GM21360 (cell line): ENCODE results near the gene ZMAT3.
"Not testable (repeated sequence)": the region's sequence is repeated elsewhere in the genome, so short reads cannot be mapped to it uniquely, and the experiment has no call there.

Experiments
- ATAC-seq: cut with Tn5 transposase; IDR thresholded peaks from one replicate; pipeline ENCODE4 v1.9.1; 2021; ENCODE audit warnings: mild to moderate bottlenecking, moderate library complexity; ENCODE audit not compliant: unreplicated experiment

ZMAT3 gene

GRCh38 chr3:179069762-179070390 lies 1.7 kb downstream of the ZMAT3 start:
- no peak for ATAC-seq

GRCh38 chr3:179068779-179069530 lies 2.7 kb downstream of the ZMAT3 start:
- ATAC-seq: no peak

GRCh38 chr3:179067839-179068238 lies 3.8 kb downstream of the ZMAT3 start:
- ATAC-seq: no peak

GRCh38 chr3:179067291-179067690 lies 4.3 kb downstream of the ZMAT3 start:
- no peak for ATAC-seq

- no peak for ATAC-seq
Observed at GRCh38 chr3:179063945-179064560, 7.6 kb downstream of the ZMAT3 start.

GRCh38 chr3:179056326-179056725 lies 15.3 kb downstream of the ZMAT3 start:
- no peak for ATAC-seq

- not testable (repeated sequence) for ATAC-seq
Observed at GRCh38 chr3:179054565-179054964, 17.0 kb downstream of the ZMAT3 start.

DNA sequence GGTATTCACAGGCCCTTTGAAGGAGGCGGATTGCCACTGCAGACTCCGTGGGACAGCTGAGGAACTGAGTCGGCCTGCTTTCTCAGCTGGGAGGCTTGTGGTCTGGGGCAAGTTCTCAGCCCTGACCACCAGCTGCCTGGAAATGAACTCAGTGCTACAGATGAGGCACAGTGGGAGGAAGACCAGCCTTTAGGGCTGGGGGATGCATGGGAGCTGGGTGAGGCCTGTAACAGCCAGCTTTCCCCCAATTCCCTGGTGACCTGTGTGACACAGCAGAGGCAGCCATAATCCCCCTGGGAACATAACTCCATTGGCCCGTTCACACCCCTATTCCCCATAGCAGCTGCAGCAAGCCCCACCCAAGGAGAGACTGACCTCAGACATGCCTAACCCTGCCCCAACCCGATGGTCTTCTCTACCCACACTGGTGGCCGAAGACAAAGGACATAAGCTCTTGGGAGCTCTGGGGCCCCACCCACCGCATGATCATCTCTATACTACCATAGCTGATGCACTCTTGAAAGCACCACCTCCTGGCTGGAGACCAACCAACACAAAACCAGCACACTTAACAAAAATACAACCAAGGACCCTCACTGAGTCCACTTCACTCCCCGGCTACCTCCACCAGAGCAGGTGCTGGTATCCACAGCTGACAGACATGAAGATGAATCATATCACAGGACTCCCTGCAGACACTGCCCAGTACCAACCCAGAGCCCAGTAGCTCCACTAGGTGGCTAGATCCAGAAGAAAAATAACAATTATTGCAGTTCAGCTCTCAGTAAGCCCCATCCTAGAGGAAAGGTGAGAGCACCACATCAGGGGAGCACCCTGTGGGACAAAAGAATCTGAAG lies 24.9 kb downstream of the ZMAT3 start:
- ATAC-seq: peak; percentile 71

DNA sequence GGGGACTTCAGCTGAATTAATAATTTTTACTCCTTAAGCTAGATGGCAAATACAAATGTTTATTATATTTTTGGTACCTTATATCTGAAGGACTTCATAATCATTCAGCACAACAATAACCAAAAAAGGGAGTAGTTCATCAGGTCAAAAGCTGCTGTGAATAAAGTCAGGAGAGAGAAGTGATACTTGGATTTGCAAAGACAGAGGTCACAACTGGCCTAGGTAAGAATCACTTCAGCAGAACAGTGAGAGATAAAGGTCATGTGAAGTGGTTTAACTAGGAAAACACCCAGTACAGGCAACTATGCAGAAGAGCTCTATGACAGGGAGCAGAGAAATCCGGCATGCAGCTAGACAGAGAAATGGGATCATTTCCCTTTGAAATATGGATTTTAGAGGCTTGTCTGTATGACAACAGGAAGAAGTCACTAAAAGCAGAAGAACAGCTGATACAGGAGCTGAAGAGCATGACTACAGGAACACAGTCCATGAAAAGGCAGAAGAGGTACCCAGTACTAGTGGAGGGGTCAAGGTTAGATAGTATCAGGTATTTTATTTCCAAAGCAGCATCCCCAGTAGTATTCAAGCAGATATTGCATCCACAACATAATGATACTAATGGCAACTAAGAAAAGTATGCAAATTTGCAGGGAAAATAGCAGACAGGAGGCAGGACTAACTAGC lies 25.7 kb downstream of the ZMAT3 start:
- ATAC-seq: peak; percentile 69

DNA sequence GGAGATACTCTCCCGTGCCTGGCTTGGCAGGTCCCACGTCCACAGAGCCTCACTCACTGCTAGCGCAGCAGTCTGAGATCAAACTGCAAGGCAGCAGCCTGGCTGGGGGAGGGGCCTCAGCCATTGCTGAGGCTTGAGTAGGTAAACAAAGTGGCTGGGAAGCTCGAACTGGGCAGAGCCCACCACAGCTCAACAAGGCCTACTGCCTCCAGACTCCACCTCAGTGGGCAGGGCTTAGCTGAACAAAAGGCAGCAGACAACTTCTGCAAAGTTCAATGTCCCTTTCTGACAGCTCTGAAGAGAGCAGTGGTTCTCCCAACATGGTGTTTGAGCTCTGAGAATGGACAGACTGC lies 32.7 kb downstream of the ZMAT3 start:
- ATAC-seq: not testable (repeated sequence)

DNA sequence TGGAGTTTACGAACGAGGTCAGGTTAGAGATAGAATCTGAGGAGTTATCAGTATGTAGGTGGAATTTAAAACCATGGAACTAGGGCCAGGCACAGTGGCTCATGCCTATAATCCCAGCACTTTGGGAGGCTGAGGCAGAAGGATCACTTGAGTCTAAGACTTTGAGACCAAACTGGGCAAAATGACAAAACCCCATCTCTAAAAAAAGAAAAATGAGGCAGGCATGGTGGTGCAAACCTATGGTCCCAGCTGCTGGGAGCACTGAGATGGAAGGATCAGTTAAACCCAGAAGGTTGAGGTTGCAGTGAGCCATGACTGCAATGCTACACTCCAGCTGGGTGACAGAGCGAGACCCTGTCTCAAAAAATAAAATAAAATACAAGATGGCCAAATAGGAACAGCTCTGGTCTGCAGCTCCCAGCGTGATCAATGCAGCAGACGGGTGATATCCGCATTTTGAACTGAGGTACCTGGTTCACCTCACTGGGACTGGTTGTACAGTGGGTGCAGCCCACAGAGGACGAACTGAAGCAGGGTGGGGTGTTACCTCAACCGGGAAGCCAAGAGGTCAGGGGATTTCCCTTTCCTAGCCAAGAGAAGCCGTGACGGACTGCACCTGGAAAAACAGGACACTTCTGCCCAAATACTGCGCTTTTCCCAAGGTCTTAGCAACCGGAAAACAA lies 33.3 kb downstream of the ZMAT3 start:
- no peak for ATAC-seq

- ATAC-seq: no peak
Observed at GRCh38 chr3:179037351-179037750, 34.3 kb downstream of the ZMAT3 start.

DNA sequence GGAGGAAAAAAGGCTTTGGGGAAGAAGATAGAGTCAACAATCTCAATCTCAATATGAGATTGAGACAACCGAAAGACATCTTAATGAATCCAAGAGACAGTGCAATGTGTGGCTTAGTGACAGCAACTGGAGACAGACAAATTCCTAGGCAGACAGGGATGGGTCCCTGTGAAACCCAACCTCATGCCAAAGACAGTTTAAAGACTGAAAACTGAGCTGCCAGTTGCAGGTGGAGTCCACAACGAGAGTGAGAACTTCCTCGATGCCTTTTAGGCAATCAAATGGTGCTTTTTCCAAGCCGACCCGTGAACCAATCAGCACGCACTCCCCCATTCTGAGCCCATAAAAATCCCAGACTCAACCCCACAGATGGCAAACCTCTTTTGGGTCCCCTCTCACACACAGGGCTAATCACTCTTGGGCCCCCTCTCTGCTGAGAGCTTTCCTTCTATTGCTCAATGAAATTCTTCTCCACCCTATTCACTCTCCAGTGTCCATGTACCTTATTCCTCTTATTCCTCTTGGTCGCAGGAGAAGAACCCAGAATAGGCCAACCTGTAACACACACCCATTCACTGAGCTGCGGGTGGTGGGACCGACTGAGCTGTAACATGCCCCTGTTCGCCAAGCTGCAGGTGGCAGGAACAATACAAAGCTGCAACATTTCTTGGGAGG lies 34.8 kb downstream of the ZMAT3 start:
- ATAC-seq: no peak

DNA sequence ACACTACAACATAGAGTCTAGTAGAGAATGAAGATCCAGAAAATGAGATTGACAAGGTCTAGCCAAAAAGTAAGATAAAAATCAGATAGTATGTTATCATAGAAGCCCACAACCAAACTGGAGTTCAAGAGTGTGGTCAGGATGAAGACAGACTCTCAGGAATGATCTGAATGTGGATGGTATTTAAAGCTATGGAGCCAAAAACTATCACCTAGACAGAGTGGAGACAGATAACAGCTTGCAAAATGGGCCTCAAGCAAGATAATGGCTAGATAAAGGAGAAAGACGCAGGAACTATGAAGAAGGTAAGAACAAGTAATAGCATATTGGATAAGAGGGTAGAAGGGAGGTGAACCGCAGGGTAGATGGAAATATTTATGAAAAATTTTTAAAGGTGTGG lies 35.4 kb downstream of the ZMAT3 start:
- ATAC-seq: no peak

DNA sequence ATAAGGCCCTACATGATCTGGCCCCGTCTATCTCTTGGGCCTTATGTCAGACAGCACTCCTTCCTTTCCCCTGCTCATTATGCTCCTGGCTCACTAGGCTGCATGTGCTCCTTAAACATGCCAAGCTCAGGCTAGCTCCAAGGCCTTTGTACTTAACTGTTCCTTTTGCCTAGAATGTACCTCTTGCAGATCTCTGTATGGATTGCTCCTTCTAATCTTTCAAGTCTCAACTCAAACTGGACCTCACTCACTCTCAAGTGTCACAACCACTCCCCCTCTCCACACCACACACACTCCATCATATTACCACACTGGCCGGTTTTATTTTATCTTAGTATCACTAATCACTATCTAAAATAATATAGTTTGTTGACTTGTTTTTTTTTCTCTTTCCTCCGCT lies 36.4 kb downstream of the ZMAT3 start:
- no peak for ATAC-seq

GRCh38 chr3:179033304-179033657 lies 38.3 kb downstream of the ZMAT3 start:
- not testable (repeated sequence) for ATAC-seq

DNA sequence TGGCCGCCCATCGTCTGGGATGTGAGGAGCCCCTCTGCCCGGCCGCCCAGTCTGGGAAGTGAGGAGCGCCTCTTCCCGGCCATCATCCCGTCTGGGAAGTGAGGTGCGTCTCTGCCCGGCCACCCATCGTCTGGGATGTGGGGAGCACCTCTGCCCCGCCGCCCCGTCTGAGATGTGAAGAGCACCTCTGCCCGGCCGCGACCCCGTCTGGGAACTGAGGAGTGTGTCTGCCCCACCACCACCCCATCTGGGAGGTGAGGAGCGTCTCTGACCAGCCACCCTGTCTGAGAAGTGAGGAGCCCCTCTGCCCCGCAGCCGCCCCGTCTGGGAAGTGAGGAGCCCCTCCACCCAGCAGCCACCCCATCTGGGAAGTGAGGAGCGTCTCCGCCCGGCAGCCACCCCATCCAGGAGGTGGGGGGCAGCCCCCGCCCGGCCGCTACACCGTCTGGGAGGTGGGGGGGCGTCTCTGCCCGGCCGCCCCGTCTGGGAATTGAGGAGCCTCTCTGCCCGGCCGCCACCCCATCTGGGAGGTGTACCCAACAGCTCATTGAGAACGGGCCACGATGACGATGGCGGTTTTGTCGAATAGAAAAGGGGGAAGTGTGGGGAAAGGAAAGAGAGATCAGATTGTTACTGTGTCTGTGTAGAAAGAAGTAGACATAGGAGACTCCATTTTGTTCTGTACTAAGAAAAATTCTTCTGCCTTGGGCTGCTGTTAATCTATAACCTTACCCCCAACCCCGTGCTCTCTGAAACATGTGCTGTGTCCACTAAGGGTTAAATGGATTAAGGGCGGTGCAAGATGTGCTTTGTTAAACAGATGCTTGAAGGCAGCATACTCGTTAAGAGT lies 38.9 kb downstream of the ZMAT3 start:
- ATAC-seq: not testable (repeated sequence)

- ATAC-seq: no peak
Observed at GRCh38 chr3:179029096-179029495, 42.5 kb downstream of the ZMAT3 start.

GRCh38 chr3:179028408-179028807 lies 43.2 kb downstream of the ZMAT3 start:
- ATAC-seq: no peak
